ENCODE measurements around the gene TRMT2A. TPM values are rescaled to one million over a fixed set of nuclear protein-coding genes. Genes with fewer than 3 reads are reported as not detected.

TRMT2A gene
- total and polyA plus RNA-seq, 2 of the 8 experiments (the other 6 are each of a cell fraction or from before 2014, with no cell fraction given) = 44.9 to 50.3 TPM

GRCh38 chr22:20084547-20085413 lies 32.2 kb downstream of the TRMT2A start:
- Histone ChIP-seq H3K27me3 (replicated peaks in 1 of 4; ENCODE audit: control insufficient read depth in 3 of 4, extremely low read depth in 1 of 4, insufficient read depth in 3 of 4, low read length in 3 of 4) (no peaks in the 10 kb centered on the region), H3K27ac (ENCODE audit: low read depth, low read length) (peak overlapping the region; percentile 41; the same call in 1 of the 2 replicates), H2BK12ac (ENCODE audit: low read depth, low read length) (peak overlapping the region; percentile 44; the same call in 1 of the 2 replicates), H4K8ac (ENCODE audit: extremely low read depth, insufficient read depth, low read length) (0 out of 2 replicates have a peak overlapping the region, but pooled peaks have one; percentile 45), H3K56ac (replicated peaks; ENCODE audit: insufficient read length, low read depth, low read length) (no peak overlapping the region), H3K4ac (replicated peaks; ENCODE audit: insufficient read length, low read depth, low read length) (no peak overlapping the region), H2BK15ac (ENCODE audit: low read length) (peak overlapping the region; percentile 21; the same call in 1 of the 2 replicates), H2AK5ac (ENCODE audit: low read depth, low read length) (peak overlapping the region; percentile 34; the same call in 1 of the 2 replicates), H3K23ac (ENCODE audit: insufficient read length) (no peak overlapping the region), H3K18ac (ENCODE audit: extremely low read depth, low read length) (peak overlapping the region; percentile 48; the same call in 1 of the 2 replicates), H3K36me3 (ENCODE audit: control insufficient read depth in 2 of 4, insufficient read depth in 4 of 4, low read length in 3 of 4) (peaks cover 36 to 42% (median 41%) of the 10 kb centered on the region in 4 experiments), H3K4me1 (replicated peaks in 1 of 4; ENCODE audit: control insufficient read depth in 3 of 4, insufficient read depth in 4 of 4, low read length in 3 of 4) (peaks cover 3 to 19% (median 10%) of the 10 kb centered on the region in 4 experiments; a peak in 6 of 7 replicates), H4K20me1 (replicated peaks in 1 of 2; ENCODE audit: control insufficient read depth in 1 of 2, insufficient read depth in 2 of 2, low read length in 2 of 2) (peaks cover 23 to 59% of the 10 kb centered on the region in 2 experiments), H4K91ac (replicated peaks; ENCODE audit: insufficient read length, low read length) (peak overlapping the region; percentile 52), H2BK120ac (replicated peaks; ENCODE audit: low read depth, low read length) (no peak overlapping the region), H2AFZ (ENCODE audit: low read length) (no peak overlapping the region), H2BK20ac (ENCODE audit: low read length) (no peak overlapping the region), H3K79me2 (ENCODE audit: control insufficient read depth in 1 of 2, insufficient read depth in 2 of 2, low read length in 2 of 2) (peaks cover 27 to 70% of the 10 kb centered on the region in 2 experiments), H3K4me2 (ENCODE audit: insufficient read depth in 1 of 2, low read depth in 2 of 2, low read length in 2 of 2) (peak overlapping the region; percentile 10 to 13; a peak in 1 of 4 replicates), H3K4me3 (ENCODE audit: extremely low read depth in 1 of 4, insufficient read depth in 2 of 4, low read depth in 3 of 4, low read length in 4 of 4) (no peak overlapping the region), H3K23me2 (ENCODE audit: low read depth, low read length) (peaks cover 9% of the 10 kb centered on the region), H2BK5ac (ENCODE audit: low read depth, low read length) (no peak overlapping the region), H3K9ac (replicated peaks in 1 of 4; ENCODE audit: extremely low read depth in 1 of 4, low read depth in 3 of 4, low read length in 3 of 4) (peak overlapping the region in 2 of 4 experiments; percentile 25 to 34; a peak in 3 of 7 replicates), H3K79me1 (ENCODE audit: low read depth, low read length) (peaks cover 35% of the 10 kb centered on the region), H3K9me3 (ENCODE audit: insufficient read depth in 2 of 2, low read depth in 1 of 2, low read length in 1 of 2) (no peaks in the 10 kb centered on the region), H3K14ac (ENCODE audit: insufficient read length) (no peak overlapping the region), H4K5ac (ENCODE audit: insufficient read length, low read depth, low read length) (peak overlapping the region; percentile 19)
- POLR2A ChIA-PET (ENCODE audit: partially characterized antibody) = interaction anchor here (0.9 to 29.4 kb wide), 8 partner anchors 9 to 114 kb away, joined by 3 to 598 read pairs (median 4); partner anchors contain the start of genes RANBP1 and TRMT2A
- 72% methylated on average over 21 of the region's 23 CpGs; no CpG with 5 or more reads in 1 of the 2 experiments for WGBS, 2 experiments (ENCODE audit: extremely low coverage in 1 of 2, insufficient coverage in 1 of 2, insufficient read length in 1 of 2, insufficient replicate concordance in 2 of 2, low coverage in 1 of 2, low lambda C conversion rate in 2 of 2, missing lambda C conversion rate in 1 of 2)
- FAIRE-seq (no peak), DNase-seq (ENCODE audit: low read depth in 1 of 2, low spot score in 2 of 2) (peak in 1 of 2 experiments; percentile 82)
- CTCF ChIA-PET (ENCODE audit: partially characterized antibody) = interaction anchor here (0.7 to 4.3 kb wide), 16 partner anchors 11 to 135 kb away, joined by 3 to 18 read pairs (median 7); partner anchors contain the start of gene RANBP1
- TF ChIP-seq HDAC6 (IDR thresholded peaks at IDR 0.05; ENCODE audit: low read depth, low read length) = no peak
- no peak for TF ChIP-seq ATF2 (IDR thresholded peaks at IDR 0.05; ENCODE audit: low read length)
- TF ChIP-seq POLR2AphosphoS5 (IDR thresholded peaks at IDR 0.05; ENCODE audit: low read depth, low read length) = no peak; the same call in 1 of the 2 replicates
- no peak for TF ChIP-seq TAF7 (optimal IDR thresholded peaks at IDR 0.05; ENCODE audit: borderline replicate concordance, low read depth, low read length)
- no peak for TF ChIP-seq RXRA (IDR thresholded peaks at IDR 0.05; ENCODE audit: insufficient read depth, low read depth, low read length)
- TF ChIP-seq KDM5A (IDR thresholded peaks at IDR 0.05; ENCODE audit: low read length) = no peak
- no peak for TF ChIP-seq SRF (IDR thresholded peaks at IDR 0.05; ENCODE audit: low read depth, low read length)
- no peak for TF ChIP-seq CBX5 (IDR thresholded peaks at IDR 0.05; ENCODE audit: low read depth, low read length)
